GM10266 (cell line): ENCODE measurements around the gene NAALADL2.

Experiments
- DNase-seq: peaks from one replicate; pipeline ENCODE4 v3.0.0; 2012; ENCODE audit errors: extremely low spot score
- CTCF ChIP-seq: IDR thresholded peaks from 2 replicates; pipeline ENCODE4 v1.5.1; 2012; ENCODE audit warnings: mild to moderate bottlenecking, low read depth; ENCODE audit not compliant: control insufficient read depth, insufficient read depth; ENCODE audit errors: missing control alignments

NAALADL2 gene

GRCh38 chr3:174826069-174826468, 33.1 kb upstream of the NAALADL2 start:
- TF ChIP-seq CTCF = no peak
- DNase-seq = no peak

GRCh38 chr3:174844746-174845145, 14.4 kb upstream of the NAALADL2 start:
- DNase-seq = no peak
- TF ChIP-seq CTCF = no peak

- no peak for DNase-seq
- TF ChIP-seq CTCF = no peak
These were observed 13.1 kb upstream of the NAALADL2 start for GRCh38 chr3:174846055-174846454.

- no peak for TF ChIP-seq CTCF
- no peak for DNase-seq
These were observed 4.1 kb upstream of the NAALADL2 start for GRCh38 chr3:174854987-174855386.

GRCh38 chr3:174857301-174857700, 1.8 kb upstream of the NAALADL2 start:
- no peak for DNase-seq
- TF ChIP-seq CTCF = no peak

GRCh38 chr3:174858353-174858752, 781 bp upstream of the NAALADL2 start:
- TF ChIP-seq CTCF = no peak

GRCh38 chr3:174859756-174860155, 622 bp downstream of the NAALADL2 start:
- no peak for DNase-seq
- no peak for TF ChIP-seq CTCF

More at GRCh38 chr3:174858353-174858752, 781 bp upstream of the NAALADL2 start:
- DNase-seq = no peak
